Measurements from ENCODE around the gene SMARCC2. TPM values are rescaled to one million over a fixed set of nuclear protein-coding genes. Genes with fewer than 3 reads are reported as not detected.

SMARCC2 gene
- total RNA-seq, 1 donor from 2014 or later: 196 TPM

GRCh38 chr12:56129942-56130495, 59.3 kb downstream of the SMARCC2 start:
- peak overlapping the region; percentile 38 for H3K27ac Mint-ChIP-seq (ENCODE audit: unreplicated experiment)
- peaks cover 12% of the 10 kb centered on the region for H3K9me3 Mint-ChIP-seq (ENCODE audit: unreplicated experiment)
- H3K4me3 Mint-ChIP-seq (ENCODE audit: unreplicated experiment): peak overlapping the region; percentile 99
- no peaks in the 10 kb centered on the region for H3K36me3 Mint-ChIP-seq (ENCODE audit: unreplicated experiment)
- H3K4me1 Mint-ChIP-seq (ENCODE audit: low read depth, unreplicated experiment): peaks cover 15% of the 10 kb centered on the region
- TF ChIP-seq CTCF (IDR thresholded peaks at IDR 0.05; ENCODE audit: partially characterized antibody, unreplicated experiment): no peak
- no peak for DNase-seq
- H3K27me3 Mint-ChIP-seq (ENCODE audit: unreplicated experiment): peaks cover 15% of the 10 kb centered on the region

GRCh38 chr12:56129206-56129941, 59.9 kb downstream of the SMARCC2 start:
- peaks cover 15% of the 10 kb centered on the region for H3K27me3 Mint-ChIP-seq (ENCODE audit: unreplicated experiment)

GRCh38 chr12:56128670-56129205, 60.5 kb downstream of the SMARCC2 start:
- peak overlapping the region; percentile 95 for H3K27ac Mint-ChIP-seq (ENCODE audit: unreplicated experiment)
- H3K4me1 Mint-ChIP-seq (ENCODE audit: low read depth, unreplicated experiment): peaks cover 15% of the 10 kb centered on the region
- peak overlapping the region; percentile 99 for H3K4me3 Mint-ChIP-seq (ENCODE audit: unreplicated experiment)
- no peak for TF ChIP-seq CTCF (IDR thresholded peaks at IDR 0.05; ENCODE audit: partially characterized antibody, unreplicated experiment)
- peak; percentile 31 for DNase-seq
- peaks cover 15% of the 10 kb centered on the region for H3K27me3 Mint-ChIP-seq (ENCODE audit: unreplicated experiment)
- peaks cover 12% of the 10 kb centered on the region for H3K9me3 Mint-ChIP-seq (ENCODE audit: unreplicated experiment)
- no peaks in the 10 kb centered on the region for H3K36me3 Mint-ChIP-seq (ENCODE audit: unreplicated experiment)

More at GRCh38 chr12:56129206-56129941, 59.9 kb downstream of the SMARCC2 start:
- TF ChIP-seq CTCF (IDR thresholded peaks at IDR 0.05; ENCODE audit: partially characterized antibody, unreplicated experiment): no peak
- H3K4me3 Mint-ChIP-seq (ENCODE audit: unreplicated experiment): peak overlapping the region; percentile 99
- peaks cover 12% of the 10 kb centered on the region for H3K9me3 Mint-ChIP-seq (ENCODE audit: unreplicated experiment)
- peak; percentile 70 for DNase-seq
- no peaks in the 10 kb centered on the region for H3K36me3 Mint-ChIP-seq (ENCODE audit: unreplicated experiment)
- H3K4me1 Mint-ChIP-seq (ENCODE audit: low read depth, unreplicated experiment): peaks cover 15% of the 10 kb centered on the region
- H3K27ac Mint-ChIP-seq (ENCODE audit: unreplicated experiment): peak overlapping the region; percentile 95

- peak within 1 kb of the TSS; percentile 99 for H3K4me3 Mint-ChIP-seq (ENCODE audit: unreplicated experiment)
Measured at GRCh38 chr12:56127888-56128669, 61.2 kb downstream of the SMARCC2 start, which contains the start of gene ESYT1. Gene ESYT1, plus strand, starts transcription at chr12:56128267. Its CDS starts 53 bp downstream, at chr12:56128320.

More at GRCh38 chr12:56127888-56128669, 61.2 kb downstream of the SMARCC2 start, which contains the start of gene ESYT1:
- Mint-ChIP-seq H3K27ac (ENCODE audit: unreplicated experiment) (peak within 1 kb of the TSS; percentile 95), H3K27me3 (ENCODE audit: unreplicated experiment) (peaks cover 15% of the 10 kb centered on the region), H3K4me1 (ENCODE audit: low read depth, unreplicated experiment) (peaks cover 15% of the 10 kb centered on the region), H3K9me3 (ENCODE audit: unreplicated experiment) (peaks cover 12% of the 10 kb centered on the region), H3K36me3 (ENCODE audit: unreplicated experiment) (no peaks in the 10 kb centered on the region)
- no peak for TF ChIP-seq CTCF (IDR thresholded peaks at IDR 0.05; ENCODE audit: partially characterized antibody, unreplicated experiment)
- DNase-seq: peak; percentile 93
